HepG2 (cell line): ENCODE results near the gene TEDC2. TPM values are rescaled to one million over a fixed set of nuclear protein-coding genes. Genes with fewer than 3 reads are reported as not detected.

Experiments used
- ATAC-seq: fragments of 200-7000 bp; cut with Tn5 transposase; 3 replicates; pipeline ENCODE4 v1.9.1; 2020; ENCODE audit warnings: mild to moderate bottlenecking, moderate library complexity
- BruUV-seq: library from RNA; stranded (reverse); fragments of 400-500 nt; replicated peaks from 2 replicates; lab custom pipeline; 2021; lab: Mats Ljungman, UMichigan
- CTCF ChIA-PET: fragments of 300-600 bp; formaldehyde crosslinking; extraction: SDS; loops from one replicate; lab custom pipeline; 2021; ENCODE audit warnings: low total read pairs, inconsistent platforms, low intra/inter-chr PET ratio; lab: Yijun Ruan, JAX
- POLR2A ChIA-PET: fragments of 350-600 bp; sonication (Branson Sonifier 250); formaldehyde crosslinking; loops from one replicate; lab custom pipeline; 2020; ENCODE audit warnings: antibody characterized with exemption, inconsistent platforms; lab: Yijun Ruan, JAX
- DNase-seq: peaks from one replicate; pipeline ENCODE4 v3.0.0-alpha.2; 2015; ENCODE audit warnings: low spot score
- FAIRE-seq: peaks from 3 replicates; lab custom pipeline; 2011; peaks lifted over from hg19 to GRCh38; lab: Jason Lieb, UNC
- H2AFZ ChIP-seq: one replicate; pipeline ENCODE4 v1.6.1; 2011; ENCODE audit warnings: low read length, inconsistent platforms
- H3K27ac ChIP-seq: fragments of 300-600 bp; 3 replicates; pipeline ENCODE4 v1.8.0; 2011; ENCODE audit warnings: mixed run types, mild to moderate bottlenecking, mixed read lengths, low read length, inconsistent platforms; ENCODE audit not compliant: insufficient read depth; ENCODE audit errors: extremely low read length
- H3K27me3 ChIP-seq, 2 experiments: fragments of 200-600 bp in 1 of 2; 2 replicates in 1 of 2; 3 replicates in 1 of 2; pipeline versions ENCODE4 v1.6.0 to v1.8.0; 2011; ENCODE audit warnings: low read length in 2 of 2, mild to moderate bottlenecking in 2 of 2, moderate library complexity in 2 of 2, inconsistent platforms in 1 of 2; ENCODE audit not compliant: insufficient read depth in 2 of 2, control insufficient read depth in 1 of 2
- H3K36me3 ChIP-seq, 2 experiments: fragments of 200-600 bp in 1 of 2; replicated peaks in 1 of 2; 2 replicates in 1 of 2; 3 replicates in 1 of 2; pipeline versions ENCODE4 v1.5.1 to v1.8.0; 2011; ENCODE audit warnings: low read length in 2 of 2, inconsistent platforms in 1 of 2; ENCODE audit not compliant: insufficient read depth in 2 of 2, control insufficient read depth in 1 of 2
- H3K4me1 ChIP-seq: 2 replicates; pipeline ENCODE4 v1.5.1; 2012; ENCODE audit warnings: low read length, inconsistent platforms; ENCODE audit not compliant: insufficient read depth
- H3K4me2 ChIP-seq: 2 replicates; pipeline ENCODE4 v1.6.0; 2011; ENCODE audit warnings: low read depth, low read length, inconsistent platforms
- H3K4me3 ChIP-seq, 3 experiments: fragments of 200-600 bp in 1 of 3; sonication (generic), shearing (Covaris generic) in 1 of 3; replicated peaks in 1 of 3; 2 replicates each; pipeline ENCODE4 v1.5.1; 2011 to 2016; ENCODE audit warnings: low read length in 3 of 3, inconsistent platforms in 2 of 3, low read depth in 2 of 3, mild to moderate bottlenecking in 2 of 3, control low read depth in 1 of 3, mixed read lengths in 1 of 3; ENCODE audit not compliant: insufficient read depth in 1 of 3
- H3K79me2 ChIP-seq: one replicate; pipeline ENCODE4 v1.6.1; 2011; ENCODE audit warnings: low read length, inconsistent platforms; ENCODE audit not compliant: insufficient read depth
- H3K9ac ChIP-seq: 2 replicates; pipeline ENCODE4 v1.6.0; 2011; ENCODE audit warnings: mild to moderate bottlenecking, low read depth, low read length, inconsistent platforms; ENCODE audit not compliant: insufficient read depth
- H3K9me3 ChIP-seq: 2 replicates; pipeline ENCODE4 v1.5.1; 2012; ENCODE audit warnings: mild to moderate bottlenecking, low read length
- H4K20me1 ChIP-seq: 2 replicates; pipeline ENCODE4 v1.6.0; 2011; ENCODE audit warnings: inconsistent platforms, mild to moderate bottlenecking, low read length, moderate library complexity; ENCODE audit not compliant: insufficient read depth
- CHCHD3 ChIP-seq: sonication (generic); formaldehyde crosslinking; IDR thresholded peaks from 2 replicates; pipeline ENCODE4 v1.8.0; 2022; ENCODE audit warnings: mild to moderate bottlenecking, missing genetic modification reagents, moderate library complexity
- GATAD1 ChIP-seq: IDR thresholded peaks from 2 replicates; pipeline ENCODE4 v1.6.1; 2016; ENCODE audit warnings: missing genetic modification reagents, missing compliant biosample characterization
- HMG20A ChIP-seq: IDR thresholded peaks from 2 replicates; pipeline ENCODE4 v1.6.1; 2016; ENCODE audit warnings: borderline replicate concordance
- HMGXB4 ChIP-seq, 2 experiments: sonication (generic) in 1 of 2; formaldehyde crosslinking in 1 of 2; IDR thresholded peaks; 2 replicates each; pipeline versions ENCODE4 v1.4.0 to v1.6.1; 2018 to 2020; ENCODE audit warnings: missing genetic modification reagents in 2 of 2, borderline replicate concordance in 1 of 2, low read depth in 1 of 2, mild to moderate bottlenecking in 1 of 2, missing biosample characterization in 1 of 2
- KLF9 ChIP-seq: IDR thresholded peaks from 2 replicates; pipeline ENCODE4 v1.6.1; 2016; ENCODE audit warnings: low read depth
- LCORL ChIP-seq, 2 experiments: fragments of 450-650 bp in 1 of 2; sonication (generic) in 1 of 2; formaldehyde crosslinking in 1 of 2; IDR thresholded peaks; 2 replicates each; pipeline versions ENCODE4 v1.5.0 to v1.6.1; 2017 to 2020; ENCODE audit warnings: antibody characterized with exemption in 1 of 2, missing genetic modification reagents in 1 of 2
- MEIS1 ChIP-seq: sonication (generic); formaldehyde crosslinking; IDR thresholded peaks from 2 replicates; pipeline ENCODE4 v1.9.0; 2021; ENCODE audit warnings: mild to moderate bottlenecking, missing genetic modification reagents, moderate library complexity, borderline replicate concordance
- MTERF4 ChIP-seq: sonication (generic); formaldehyde crosslinking; IDR thresholded peaks from 2 replicates; pipeline ENCODE4 v1.8.0; 2023; ENCODE audit warnings: mild to moderate bottlenecking, missing genetic modification reagents
- PATZ1 ChIP-seq: sonication (generic); formaldehyde crosslinking; IDR thresholded peaks from 2 replicates; pipeline ENCODE4 v1.4.0; 2020; ENCODE audit warnings: missing genetic modification reagents
- PHF5A ChIP-seq: IDR thresholded peaks from one replicate; pipeline ENCODE4 v1.6.1; 2018; ENCODE audit warnings: low read depth, missing genetic modification reagents; ENCODE audit not compliant: unreplicated experiment
- SAP130 ChIP-seq: IDR thresholded peaks from 2 replicates; pipeline ENCODE4 v1.6.1; 2016; ENCODE audit warnings: low read depth
- SIN3A ChIP-seq: IDR thresholded peaks from 2 replicates; pipeline ENCODE4 v1.6.1; 2011; ENCODE audit warnings: low read depth, mild to moderate bottlenecking, control low read depth, low read length, borderline replicate concordance
- STAG1 ChIP-seq: sonication (generic); formaldehyde crosslinking; IDR thresholded peaks from 2 replicates; pipeline ENCODE4 v1.4.0; 2020; ENCODE audit warnings: missing genetic modification reagents
- ZBTB43 ChIP-seq: sonication (generic); formaldehyde crosslinking; conservative IDR thresholded peaks from 2 replicates; pipeline ENCODE4 v1.4.0; 2020; ENCODE audit warnings: missing genetic modification reagents
- ZNF709 ChIP-seq: sonication (generic); formaldehyde crosslinking; IDR thresholded peaks from 2 replicates; pipeline ENCODE4 v1.5.0; 2020; ENCODE audit warnings: mild to moderate bottlenecking, missing genetic modification reagents
- ZSCAN12 ChIP-seq: sonication (generic); formaldehyde crosslinking; IDR thresholded peaks from 2 replicates; pipeline ENCODE4 v1.9.0; 2021; ENCODE audit warnings: mild to moderate bottlenecking, missing genetic modification reagents
- WGBS: methylation state at CpG from one replicate; pipeline ENCODE4 v1.1.6; 2017; ENCODE audit warnings: low lambda C conversion rate; 5-methylcytosine and 5-hydroxymethylcytosine counted together
- in situ Hi-C: cut with HindIII; loops from 2 replicates; pipeline ENCODE4 v1.10.0; 2017; ENCODE audit warnings: low pct_unique_long_range_greater_than_20kb; ENCODE audit not compliant: extremely low pct_ligation_motif_present
- intact Hi-C: fragments of 100-400 bp; cut with micrococcal nuclease; formaldehyde crosslinking; loops from one replicate; pipeline ENCODE4 v1.10.0; 2022; ENCODE audit not compliant: unreplicated experiment
- polyA plus RNA-seq, 8 experiments: library from polyadenylated mRNA; depleted of rRNA in 3 of 8; stranded (reverse) in 7 of 8; unstranded in 1 of 8; fragments of >200 nt; fragmentation: Illumina TruSeq in 4 of 8; extraction: Trizol in 4 of 8; gene quantifications; 2 replicates each; pipeline versions ENCODE4 v1.2.1 to v1.2.3, GENCODE V29; 2011 to 2016; ENCODE audit warnings: low read depth in 4 of 8, missing spikeins in 1 of 8, mixed read lengths in 1 of 8; ENCODE audit not compliant: insufficient read depth in 1 of 8
- total RNA-seq, 5 experiments: library from RNA; depleted of rRNA; stranded (reverse); fragments of >200 nt; fragmentation: Illumina TruSeq; extraction: Trizol; gene quantifications; 2 replicates each; pipeline ENCODE4 v1.2.3, GENCODE V29; 2016; ENCODE audit warnings: low read depth in 1 of 5

The TEDC2 gene
- total and polyA plus RNA-seq, 2 of the 13 experiments (the other 11 are each of a cell fraction or from before 2014, with no cell fraction given) = 6.2 to 24.4 TPM

- Histone ChIP-seq H2AFZ (no peak overlapping the region), H3K9me3 (no peaks in the 10 kb centered on the region), H3K36me3 (peaks cover 9 to 25% of the 10 kb centered on the region in 2 experiments), H3K9ac (peak overlapping the region; percentile 84), H4K20me1 (no peaks in the 10 kb centered on the region), H3K4me3 (peak overlapping the region; percentile 82 to 87 (median 87)), H3K4me2 (peak overlapping the region; percentile 97), H3K4me1 (peaks cover 28% of the 10 kb centered on the region), H3K27me3 (peaks cover 10 to 27% of the 10 kb centered on the region in 2 experiments; a peak in 4 of 5 replicates), H3K27ac (peak overlapping the region; percentile 36), H3K79me2 (peaks cover 15% of the 10 kb centered on the region)
- POLR2A ChIA-PET = interaction anchor here (1.0 to 1.2 kb wide), 2 partner anchors 40 to 178 kb away, joined by 3 read pairs; partner anchors contain the start of gene ECI1
- BruUV-seq = TSS peak; percentile 59
- peak; percentile 78 for FAIRE-seq
- ATAC-seq = peak; percentile 61
- DNase-seq = peak; percentile 54
- CTCF ChIA-PET = interaction anchor here (1.9 to 3.1 kb wide), 2 partner anchors 71 to 89 kb away, joined by 9 to 11 read pairs; partner anchors contain the start of gene ABCA3
- under 1% methylated on average over 18 of the region's 46 CpGs for WGBS
- intact Hi-C loops (loop anchor here (1.0 to 5.0 kb wide), 3 partner anchors 42 to 88 kb away; partner anchors contain the start of genes ABCA3 and NTN3), in situ Hi-C loops (loop anchor here (5.0 kb wide), 1 partner anchor 72 kb away; no protein-coding TSS in a partner anchor)
- TF ChIP-seq SIN3A (no peak), PHF5A (CRISPR knock-in tag) (no peak), GATAD1 (peak; percentile 2; the same call in 1 of the 2 replicates), KLF9 (CRISPR knock-in tag) (no peak), MEIS1 (CRISPR knock-in tag) (peak; percentile 24; the same call in 1 of the 2 replicates), ZNF709 (CRISPR knock-in tag) (peak; percentile 34; the same call in 1 of the 2 replicates), LCORL (IDR thresholded peaks at IDR 0.05) (no peak), LCORL (CRISPR knock-in tag; IDR thresholded peaks at IDR 0.05) (0 out of 2 replicates have a peak, but pooled peaks have one; percentile 22), MTERF4 (CRISPR knock-in tag) (no peak), HMG20A (CRISPR knock-in tag) (no peak), PATZ1 (CRISPR knock-in tag) (0 out of 2 replicates have a peak, but pooled peaks have one; percentile 8), STAG1 (CRISPR knock-in tag) (peak; percentile 60), HMGXB4 (CRISPR knock-in tag; IDR thresholded peaks at IDR 0.05; ENCODE audit: borderline replicate concordance in 1 of 2, low read depth in 1 of 2) (peak in 1 of 2 experiments; percentile 35; a peak in 1 of 4 replicates), SAP130 (CRISPR knock-in tag) (peak; percentile 56), CHCHD3 (0 out of 2 replicates have a peak, but pooled peaks have one; percentile 3), ZSCAN12 (CRISPR knock-in tag) (no peak), ZBTB43 (CRISPR knock-in tag) (no peak)
Measured at GRCh38 chr16:2429771-2430663, 29.9 kb upstream of the TEDC2 start.
